Sigmoid colon (tissue), 4 donors: ENCODE measurements around the gene COL11A1.

ENCODE experiments used
- EP300 ChIP-seq, 4 donors: sonication (generic); formaldehyde crosslinking; IDR thresholded peaks; one replicate each; pipeline ENCODE4 v1.6.1; 2017; ENCODE audit warnings: antibody characterized with exemption in 4 of 4
- POLR2A ChIP-seq, 2 donors: fragments of 450-650 bp; IDR thresholded peaks; one replicate each; pipeline ENCODE4 v1.6.1; 2016; ENCODE audit warnings: antibody characterized with exemption in 2 of 2, mild to moderate bottlenecking in 2 of 2, moderate library complexity in 2 of 2
- POLR2AphosphoS5 ChIP-seq, 4 donors: sonication (generic); formaldehyde crosslinking; IDR thresholded peaks; one replicate each; pipeline ENCODE4 v1.6.1; 2017; ENCODE audit warnings: antibody characterized with exemption in 4 of 4
- TF ChIP-seq, protein P1 (sequence below), 4 experiments: fragments of 450-650 bp in 3 of 4; fragments of 200-600 bp in 1 of 4; IDR thresholded peaks; one replicate each; pipeline ENCODE4 v1.5.1; 2016 to 2019; ENCODE audit warnings: antibody characterized with exemption in 4 of 4, mild to moderate bottlenecking in 3 of 4, moderate library complexity in 2 of 4

DNA sequence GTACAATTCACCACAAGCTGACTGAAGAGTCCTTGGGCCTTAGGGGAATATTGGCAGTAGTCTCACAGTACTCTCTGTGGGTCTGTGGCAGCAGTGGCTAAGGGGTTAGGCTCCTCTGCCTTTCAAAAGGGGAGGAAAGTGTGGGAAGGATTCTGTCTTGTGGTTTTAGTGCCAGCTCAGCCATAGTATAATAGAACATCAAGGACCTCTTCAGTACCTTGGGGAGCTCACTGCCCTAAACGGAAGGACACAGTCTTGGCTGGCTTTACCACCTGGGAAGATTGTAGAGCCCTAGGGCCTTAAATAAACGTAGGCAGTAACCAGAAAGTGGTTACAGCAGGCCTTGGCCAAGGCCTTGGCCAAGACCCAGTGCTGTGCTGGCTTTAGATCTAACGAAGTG is 265.7 kb downstream of the COL11A1 start:
- TF ChIP-seq POLR2A (IDR thresholded peaks at IDR 0.05) (no peak), EP300 (IDR thresholded peaks at IDR 0.05) (no peak), POLR2AphosphoS5 (IDR thresholded peaks at IDR 0.05) (no peak)
- TF ChIP-seq, protein P1, sequence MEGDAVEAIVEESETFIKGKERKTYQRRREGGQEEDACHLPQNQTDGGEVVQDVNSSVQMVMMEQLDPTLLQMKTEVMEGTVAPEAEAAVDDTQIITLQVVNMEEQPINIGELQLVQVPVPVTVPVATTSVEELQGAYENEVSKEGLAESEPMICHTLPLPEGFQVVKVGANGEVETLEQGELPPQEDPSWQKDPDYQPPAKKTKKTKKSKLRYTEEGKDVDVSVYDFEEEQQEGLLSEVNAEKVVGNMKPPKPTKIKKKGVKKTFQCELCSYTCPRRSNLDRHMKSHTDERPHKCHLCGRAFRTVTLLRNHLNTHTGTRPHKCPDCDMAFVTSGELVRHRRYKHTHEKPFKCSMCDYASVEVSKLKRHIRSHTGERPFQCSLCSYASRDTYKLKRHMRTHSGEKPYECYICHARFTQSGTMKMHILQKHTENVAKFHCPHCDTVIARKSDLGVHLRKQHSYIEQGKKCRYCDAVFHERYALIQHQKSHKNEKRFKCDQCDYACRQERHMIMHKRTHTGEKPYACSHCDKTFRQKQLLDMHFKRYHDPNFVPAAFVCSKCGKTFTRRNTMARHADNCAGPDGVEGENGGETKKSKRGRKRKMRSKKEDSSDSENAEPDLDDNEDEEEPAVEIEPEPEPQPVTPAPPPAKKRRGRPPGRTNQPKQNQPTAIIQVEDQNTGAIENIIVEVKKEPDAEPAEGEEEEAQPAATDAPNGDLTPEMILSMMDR (IDR thresholded peaks at IDR 0.05): no peak
